ENCODE data around the gene DFFB.

The DFFB gene

DNA sequence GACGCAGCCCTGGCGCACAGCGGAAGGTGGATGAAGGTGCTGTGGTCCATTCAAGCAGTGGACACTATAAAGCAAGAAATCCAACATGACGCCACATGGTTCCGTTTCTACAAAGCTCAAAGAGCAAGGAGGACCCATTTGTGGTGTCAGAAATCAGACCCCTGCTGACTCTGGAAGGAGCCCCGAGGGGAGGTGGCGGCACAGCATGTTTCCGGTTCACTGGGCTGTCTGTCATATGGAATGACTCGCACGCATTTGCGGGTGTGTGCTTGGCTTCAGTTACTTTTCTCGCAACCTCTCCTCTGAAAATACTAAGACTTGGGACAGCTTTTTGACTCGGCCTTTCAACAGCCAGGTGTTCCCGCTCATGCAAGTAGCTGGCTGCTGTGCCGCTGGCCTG, 31.9 kb upstream of the DFFB start:
- DNase-seq (ENCODE audit: low read depth, low spot score) = no peak
- TF ChIP-seq, protein P1, sequence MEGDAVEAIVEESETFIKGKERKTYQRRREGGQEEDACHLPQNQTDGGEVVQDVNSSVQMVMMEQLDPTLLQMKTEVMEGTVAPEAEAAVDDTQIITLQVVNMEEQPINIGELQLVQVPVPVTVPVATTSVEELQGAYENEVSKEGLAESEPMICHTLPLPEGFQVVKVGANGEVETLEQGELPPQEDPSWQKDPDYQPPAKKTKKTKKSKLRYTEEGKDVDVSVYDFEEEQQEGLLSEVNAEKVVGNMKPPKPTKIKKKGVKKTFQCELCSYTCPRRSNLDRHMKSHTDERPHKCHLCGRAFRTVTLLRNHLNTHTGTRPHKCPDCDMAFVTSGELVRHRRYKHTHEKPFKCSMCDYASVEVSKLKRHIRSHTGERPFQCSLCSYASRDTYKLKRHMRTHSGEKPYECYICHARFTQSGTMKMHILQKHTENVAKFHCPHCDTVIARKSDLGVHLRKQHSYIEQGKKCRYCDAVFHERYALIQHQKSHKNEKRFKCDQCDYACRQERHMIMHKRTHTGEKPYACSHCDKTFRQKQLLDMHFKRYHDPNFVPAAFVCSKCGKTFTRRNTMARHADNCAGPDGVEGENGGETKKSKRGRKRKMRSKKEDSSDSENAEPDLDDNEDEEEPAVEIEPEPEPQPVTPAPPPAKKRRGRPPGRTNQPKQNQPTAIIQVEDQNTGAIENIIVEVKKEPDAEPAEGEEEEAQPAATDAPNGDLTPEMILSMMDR (IDR thresholded peaks at IDR 0.05; ENCODE audit: insufficient read depth, low read length, missing control alignments) = no peak
- CTCF ChIA-PET = no interaction called here
- POLR2A ChIA-PET = no interaction called here
- H3K4me3 ChIP-seq (ENCODE audit: low read depth, low read length) = no peak overlapping the region

DNA sequence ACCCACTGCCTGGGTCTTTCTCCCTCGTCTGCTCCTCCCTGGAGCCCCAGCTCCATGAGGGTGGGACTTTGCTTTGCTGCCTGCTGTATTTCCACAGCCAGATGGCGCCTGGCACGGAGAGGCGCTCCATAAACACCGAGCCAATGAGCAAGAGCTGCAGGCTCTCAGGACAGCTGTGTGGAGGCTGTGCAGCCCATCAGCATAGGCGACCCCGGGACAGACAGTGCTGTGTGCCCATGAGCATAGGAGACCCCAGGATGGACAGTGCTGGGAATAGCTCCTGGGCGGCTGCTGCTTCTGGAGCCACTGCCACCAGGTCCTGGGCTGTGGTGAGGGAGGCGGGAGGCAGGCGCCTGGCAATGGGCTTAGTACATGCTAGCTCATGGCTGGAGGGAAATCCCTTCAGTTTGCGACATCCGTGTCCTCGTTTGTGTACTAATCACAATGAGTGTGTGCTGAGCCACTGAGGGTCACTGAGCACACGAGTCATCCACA, 29.4 kb upstream of the DFFB start:
- POLR2A ChIA-PET = no interaction called here

DNA sequence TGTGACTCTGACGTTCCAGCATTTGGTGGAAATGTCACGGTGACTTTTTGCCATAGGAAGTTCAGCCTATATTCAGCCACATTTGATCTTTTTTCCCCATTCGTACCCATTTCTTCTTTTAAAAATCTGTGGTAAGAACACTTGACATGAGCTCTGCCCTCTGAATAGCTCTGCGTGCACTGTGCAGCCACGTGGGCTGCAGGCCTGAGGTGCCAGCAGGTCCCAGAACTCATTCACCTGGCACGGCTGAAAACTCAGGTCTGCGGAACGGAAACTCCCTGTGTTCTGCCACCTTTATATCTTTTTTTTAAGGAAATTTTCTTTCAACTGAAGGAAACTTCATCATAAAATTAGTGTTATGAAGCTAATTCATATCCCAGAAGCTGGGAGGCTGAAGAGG, 28.9 kb upstream of the DFFB start:
- TF ChIP-seq, protein P1 (IDR thresholded peaks at IDR 0.05; ENCODE audit: insufficient read depth, low read length, missing control alignments) = no peak
- H3K4me3 ChIP-seq (ENCODE audit: low read depth, low read length) = no peak overlapping the region
- POLR2A ChIA-PET = no interaction called here
- no peak for DNase-seq (ENCODE audit: low read depth, low spot score)
- CTCF ChIA-PET = no interaction called here

More for the DNA sequence above, 29.4 kb upstream of the DFFB start:
- TF ChIP-seq, protein P1 (IDR thresholded peaks at IDR 0.05; ENCODE audit: insufficient read depth, low read length, missing control alignments) = no peak
- CTCF ChIA-PET = no interaction called here
- DNase-seq (ENCODE audit: low read depth, low spot score) = no peak
- no peak overlapping the region for H3K4me3 ChIP-seq (ENCODE audit: low read depth, low read length)

DNA sequence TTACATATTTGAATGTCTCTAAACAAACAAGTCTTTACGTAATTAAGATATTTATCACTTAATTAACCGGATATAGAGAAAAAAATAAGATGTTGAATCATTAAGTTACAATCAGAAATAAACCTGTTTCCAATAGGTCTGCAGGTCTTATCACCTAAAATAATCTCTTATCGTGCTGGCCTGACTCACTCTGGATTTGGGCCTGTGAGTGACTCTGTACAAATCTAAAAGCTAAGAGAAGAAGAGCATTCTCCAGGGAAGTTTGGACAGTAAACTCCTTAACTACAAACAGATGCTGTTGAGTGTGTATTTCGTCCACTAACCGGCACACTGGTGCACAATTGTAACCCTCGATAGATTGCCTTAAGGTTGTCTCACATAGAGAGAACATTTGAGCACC, 25.6 kb upstream of the DFFB start:
- DNase-seq (ENCODE audit: low read depth, low spot score) = no peak
- ChIA-PET CTCF (no interaction called here), POLR2A (no interaction called here)
- no peak overlapping the region for H3K4me3 ChIP-seq (ENCODE audit: low read depth, low read length)
- TF ChIP-seq, protein P1 (IDR thresholded peaks at IDR 0.05; ENCODE audit: insufficient read depth, low read length, missing control alignments) = no peak

DNA sequence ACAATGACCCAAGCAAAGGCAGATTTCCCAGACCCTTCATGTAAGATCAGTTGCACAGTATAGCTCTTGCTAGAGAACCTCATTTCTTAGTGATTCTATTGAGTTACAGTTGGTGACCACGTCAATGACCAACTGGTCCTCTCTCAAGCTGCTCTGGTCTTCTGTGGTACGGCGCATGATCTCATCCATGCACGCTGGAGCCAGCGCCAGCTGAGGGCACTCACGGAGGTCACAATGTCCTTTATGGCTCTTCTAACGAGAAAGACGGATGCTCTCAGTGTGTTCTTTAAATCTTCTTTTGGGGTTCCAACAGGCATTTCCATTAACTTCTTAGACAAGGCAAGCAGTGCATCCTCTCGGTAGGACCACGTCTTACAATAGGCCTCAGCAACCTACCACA, 22.6 kb upstream of the DFFB start:
- no peak overlapping the region for H3K4me3 ChIP-seq (ENCODE audit: low read depth, low read length)
- ChIA-PET POLR2A (no interaction called here), CTCF (no interaction called here)
- no peak for DNase-seq (ENCODE audit: low read depth, low spot score)
- TF ChIP-seq, protein P1 (IDR thresholded peaks at IDR 0.05; ENCODE audit: insufficient read depth, low read length, missing control alignments) = no peak

DNA sequence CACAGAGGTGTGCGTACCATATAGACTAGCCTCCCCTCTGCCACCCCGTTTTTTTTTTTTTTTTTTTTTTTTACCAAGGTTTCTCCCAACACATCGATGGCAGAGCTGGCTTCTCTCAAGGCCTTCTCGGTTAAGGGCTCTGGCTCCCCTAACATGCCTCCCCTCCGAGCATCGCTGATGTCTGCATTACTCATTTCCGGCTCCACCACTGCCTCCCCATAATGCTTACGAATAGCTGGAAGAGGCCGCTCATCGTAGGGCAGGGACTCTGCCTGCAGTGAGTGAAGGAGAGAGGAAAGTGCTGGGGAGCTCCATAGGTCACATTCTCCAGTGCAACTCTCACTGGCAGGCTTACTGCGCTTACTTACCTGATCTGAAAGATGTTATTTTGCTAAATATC, 20.9 kb upstream of the DFFB start:
- POLR2A ChIA-PET = no interaction called here
- no peak for DNase-seq (ENCODE audit: low read depth, low spot score)
- H3K4me3 ChIP-seq (ENCODE audit: low read depth, low read length) = no peak overlapping the region
- TF ChIP-seq, protein P1 (IDR thresholded peaks at IDR 0.05; ENCODE audit: insufficient read depth, low read length, missing control alignments) = no peak
- CTCF ChIA-PET = no interaction called here
